B cell (primary cell): ENCODE results near the gene LRRC8B. TPM values are rescaled to one million over a fixed set of nuclear protein-coding genes. Genes with fewer than 3 reads are reported as not detected.

Experiments
- ATAC-seq: fragments of 200-7000 bp; cut with Tn5 transposase; one replicate; pipeline ENCODE4 v1.10.0; 2021; ENCODE audit warnings: low read depth, mild to moderate bottlenecking, moderate number of reproducible peaks, moderate library complexity
- CTCF ChIA-PET: fragments of 350-600 bp; sonication (Branson Sonifier 250); formaldehyde crosslinking; loops from one replicate; lab custom pipeline; 2021; ENCODE audit warnings: antibody characterized with exemption, inconsistent platforms; lab: Charles Lee
- POLR2A ChIA-PET: fragments of 350-600 bp; sonication (Branson Sonifier 250); formaldehyde crosslinking; loops from one replicate; lab custom pipeline; 2021; ENCODE audit warnings: antibody characterized with exemption; lab: Charles Lee
- DNase-seq: peaks from one replicate; pipeline ENCODE4 v3.0.0; 2013
- H2AFZ ChIP-seq: 2 replicates; pipeline ENCODE4 v1.6.1; 2012; ENCODE audit warnings: mild to moderate bottlenecking, low read depth, low read length; ENCODE audit not compliant: insufficient read depth, poor library complexity, severe bottlenecking
- H3K27ac ChIP-seq, 2 donors: 1 replicate in 1 of 2; 2 replicates in 1 of 2; pipeline ENCODE4 v1.5.1; 2012 to 2013; ENCODE audit warnings: low read length in 2 of 2, mild to moderate bottlenecking in 2 of 2, moderate library complexity in 1 of 2
- H3K27me3 ChIP-seq, 4 experiments: fragments of 200-600 bp in 1 of 4; sonication (generic) in 1 of 4; replicated peaks in 1 of 4; 1 replicate in 2 of 4; 2 replicates in 2 of 4; pipeline versions ENCODE4 v1.6.1 to v1.7.0; 2013 to 2016; ENCODE audit warnings: low read length in 3 of 4, mild to moderate bottlenecking in 2 of 4, mixed read lengths in 1 of 4, moderate library complexity in 1 of 4; ENCODE audit not compliant: insufficient read depth in 4 of 4, control insufficient read depth in 3 of 4; ENCODE audit errors: control extremely low read depth in 1 of 4
- H3K36me3 ChIP-seq, 2 experiments: replicated peaks in 1 of 2; 1 replicate in 1 of 2; 2 replicates in 1 of 2; pipeline versions ENCODE4 v1.6.1 to v1.7.1; 2013; ENCODE audit warnings: low read length in 1 of 2; ENCODE audit not compliant: insufficient read depth in 2 of 2, control insufficient read depth in 1 of 2; ENCODE audit errors: control extremely low read depth in 1 of 2, extremely low read depth in 1 of 2
- H3K4me1 ChIP-seq, 2 donors: fragments of 200-600 bp in 1 of 2; sonication (generic) in 1 of 2; 1 replicate in 1 of 2; 2 replicates in 1 of 2; pipeline versions ENCODE4 v1.5.1 to v1.6.1; 2013 to 2017; ENCODE audit warnings: low read length in 2 of 2; ENCODE audit not compliant: control insufficient read depth in 2 of 2, insufficient read depth in 2 of 2
- H3K4me2 ChIP-seq: replicated peaks from 2 replicates; pipeline ENCODE3; 2012; ENCODE audit warnings: mild to moderate bottlenecking, low read depth, low read length; ENCODE audit not compliant: poor library complexity, severe bottlenecking
- H3K4me3 ChIP-seq, 5 experiments: fragments of 200-600 bp in 1 of 5; sonication (generic) in 1 of 5; 1 replicate in 3 of 5; 2 replicates in 2 of 5; pipeline versions ENCODE4 v1.5.1 to v1.7.0; 2011 to 2016; ENCODE audit warnings: low read length in 4 of 5, mild to moderate bottlenecking in 4 of 5, low read depth in 2 of 5, control low read depth in 1 of 5, moderate library complexity in 1 of 5; ENCODE audit not compliant: insufficient read depth in 1 of 5; ENCODE audit errors: control extremely low read depth in 1 of 5, extremely low read depth in 1 of 5
- H3K79me2 ChIP-seq: fragments of 200-600 bp; sonication (generic); one replicate; pipeline ENCODE4 v1.6.0; 2016; ENCODE audit warnings: low read length; ENCODE audit not compliant: control insufficient read depth, insufficient read depth
- H3K9ac ChIP-seq: fragments of 200-600 bp; sonication (generic); 2 replicates; pipeline ENCODE4 v1.6.1; 2017; ENCODE audit warnings: mild to moderate bottlenecking, low read length, moderate library complexity
- H3K9me3 ChIP-seq, 3 donors: one replicate each; pipeline versions ENCODE4 v1.6.1 to v1.7.1; 2013; ENCODE audit warnings: low read length in 2 of 3; ENCODE audit not compliant: control insufficient read depth in 2 of 3, insufficient read depth in 1 of 3; ENCODE audit errors: control extremely low read depth in 1 of 3
- H4K20me1 ChIP-seq: 2 replicates; pipeline ENCODE4 v1.6.0; 2012; ENCODE audit warnings: mild to moderate bottlenecking, low read length; ENCODE audit not compliant: insufficient read depth, control insufficient read depth, poor library complexity, severe bottlenecking
- H3K27ac Mint-ChIP-seq: one replicate; pipeline ENCODE4 v1.8.0; 2021; ENCODE audit warnings: mixed read lengths
- H3K27me3 Mint-ChIP-seq: one replicate; pipeline ENCODE4 v1.8.0; 2021; ENCODE audit warnings: mixed read lengths
- H3K4me1 Mint-ChIP-seq: one replicate; pipeline ENCODE4 v1.8.0; 2021; ENCODE audit warnings: mixed read lengths
- H3K4me3 Mint-ChIP-seq: one replicate; pipeline ENCODE4 v1.8.0; 2021; ENCODE audit warnings: mixed read lengths
- H3K9me3 Mint-ChIP-seq: one replicate; pipeline ENCODE4 v1.8.0; 2022; ENCODE audit warnings: mixed read lengths; ENCODE audit not compliant: insufficient read depth
- CTCF ChIP-seq: fragments of 200-600 bp; IDR thresholded peaks from one replicate; pipeline ENCODE4 v1.8.0; 2022; ENCODE audit warnings: antibody characterized with exemption, mild to moderate bottlenecking
- EZH2 ChIP-seq: IDR thresholded peaks from 2 replicates; pipeline ENCODE4 v1.6.1; 2012; ENCODE audit warnings: borderline replicate concordance, low read depth, mild to moderate bottlenecking, moderate library complexity, low read length; ENCODE audit not compliant: insufficient read depth, poor library complexity, severe bottlenecking
- WGBS: methylation state at CpG from one replicate; pipeline ENCODE4 v1.1.5; 2013; ENCODE audit warnings: missing lambda C conversion rate; ENCODE audit not compliant: insufficient coverage; 5-methylcytosine and 5-hydroxymethylcytosine counted together
- intact Hi-C: fragments of 100-400 bp; cut with micrococcal nuclease; formaldehyde crosslinking; loops from one replicate; pipeline ENCODE4 v1.10.0; 2022
- polyA plus RNA-seq: library from polyadenylated mRNA; depleted of rRNA; stranded (reverse); fragments of >200 nt; gene quantifications from 2 replicates; pipeline ENCODE4 v1.2.3, GENCODE V29; 2012
- total RNA-seq, 2 donors: library from RNA; stranded (reverse); fragments of 120-200 nt in 1 of 2; gene quantifications; 1 replicate in 1 of 2; 2 replicates in 1 of 2; pipeline versions ENCODE4 v1.2.3 to v1.2.4, GENCODE V29; 2013 to 2022

Gene LRRC8B
- total and polyA plus RNA-seq, 2 donors (not counting 1 experiment from before 2014, with no cell fraction given) = 2.2 to 9.9 TPM

GRCh38 chr1:89548122-89548857 is 23.7 kb downstream of the LRRC8B start:
- Histone ChIP-seq H3K79me2 (peaks cover 37% of the 10 kb centered on the region), H3K4me1 (peaks cover 7 to 10% of the 10 kb centered on the region in 2 donors), H3K9me3 (no peaks in the 10 kb centered on the region), H3K4me2 (no peak overlapping the region), H3K9ac (no peak overlapping the region), H2AFZ (no peak overlapping the region), H4K20me1 (no peaks in the 10 kb centered on the region), H3K27ac (no peak overlapping the region), H3K27me3 (no peaks in the 10 kb centered on the region), H3K4me3 (no peak overlapping the region), H3K36me3 (no peaks in the 10 kb centered on the region)
- no peak for ATAC-seq
- 100% methylated on average over 1 of the region's 2 CpGs for WGBS
- TF ChIP-seq CTCF (no peak), EZH2 (no peak)
- ChIA-PET POLR2A (no interaction called here), CTCF (no interaction called here)
- no peak overlapping the region for H3K27ac Mint-ChIP-seq
- intact Hi-C loops = no loop called here
- H3K27me3 Mint-ChIP-seq = no peaks in the 10 kb centered on the region
- no peak overlapping the region for H3K4me3 Mint-ChIP-seq
- DNase-seq = no peak
- no peaks in the 10 kb centered on the region for H3K9me3 Mint-ChIP-seq
- H3K4me1 Mint-ChIP-seq = peaks cover 33% of the 10 kb centered on the region

GRCh38 chr1:89550995-89551394 is 26.4 kb downstream of the LRRC8B start:
- ATAC-seq = no peak
- TF ChIP-seq CTCF (no peak), EZH2 (no peak)
- H3K27ac ChIP-seq = no peak overlapping the region
- no peak for DNase-seq
- ChIA-PET CTCF (interaction anchor here (1.3 to 1.5 kb wide), 2 partner anchors 17 to 31 kb away, joined by 3 to 4 read pairs; no protein-coding TSS in a partner anchor), POLR2A (no interaction called here)
- no peak overlapping the region for H3K27ac Mint-ChIP-seq
- H3K27me3 ChIP-seq = no peaks in the 10 kb centered on the region
- H3K4me1 ChIP-seq = peaks cover 8 to 13% of the 10 kb centered on the region in 2 donors
- H2AFZ ChIP-seq = no peak overlapping the region
- H3K4me2 ChIP-seq = no peak overlapping the region
- H3K4me3 ChIP-seq = no peak overlapping the region
- peaks cover 35% of the 10 kb centered on the region for H3K79me2 ChIP-seq
- no peaks in the 10 kb centered on the region for H3K27me3 Mint-ChIP-seq
- no peaks in the 10 kb centered on the region for H4K20me1 ChIP-seq
- H3K36me3 ChIP-seq = no peaks in the 10 kb centered on the region
- no peak overlapping the region for H3K4me3 Mint-ChIP-seq
- H3K9ac ChIP-seq = no peak overlapping the region
- WGBS = 100% methylated on average over 4 of the region's 5 CpGs
- peaks cover 44% of the 10 kb centered on the region for H3K4me1 Mint-ChIP-seq
- H3K9me3 Mint-ChIP-seq = no peaks in the 10 kb centered on the region
- no peaks in the 10 kb centered on the region for H3K9me3 ChIP-seq
- intact Hi-C loops = no loop called here
